Activated CD4-positive, alpha-beta T cell treated with anti-CD3 and anti-CD28 coated beads for 36 hours (primary cell): ENCODE measurements around the gene MAP3K6. TPM values are rescaled to one million over a fixed set of nuclear protein-coding genes. Genes with fewer than 3 reads are reported as not detected.

ENCODE experiments used
- ATAC-seq: fragments of 200-7000 bp; cut with Tn5 transposase; one replicate; pipeline ENCODE4 v1.10.0; 2021; ENCODE audit warnings: mild to moderate bottlenecking, moderate library complexity
- CTCF ChIA-PET: fragments of 350-600 bp; sonication (Branson Sonifier 250); formaldehyde crosslinking; loops from one replicate; lab custom pipeline; 2021; ENCODE audit warnings: antibody characterized with exemption; lab: Charles Lee
- POLR2A ChIA-PET: fragments of 350-600 bp; sonication (Branson Sonifier 250); formaldehyde crosslinking; loops from one replicate; lab custom pipeline; 2021; ENCODE audit warnings: antibody characterized with exemption, inconsistent platforms; lab: Charles Lee
- DNase-seq: peaks from one replicate; pipeline ENCODE4 v3.0.0-alpha.2; 2020
- H3K27ac Mint-ChIP-seq: one replicate; pipeline ENCODE4 v1.8.0; 2021; ENCODE audit warnings: mixed read lengths
- H3K27me3 Mint-ChIP-seq: one replicate; pipeline ENCODE4 v1.8.0; 2021; ENCODE audit warnings: mixed read lengths
- H3K36me3 Mint-ChIP-seq: one replicate; pipeline ENCODE4 v1.8.0; 2021; ENCODE audit warnings: low read depth, mixed read lengths
- H3K4me1 Mint-ChIP-seq: one replicate; pipeline ENCODE4 v1.8.0; 2021; ENCODE audit warnings: mixed read lengths
- H3K4me3 Mint-ChIP-seq: one replicate; pipeline ENCODE4 v1.8.0; 2021; ENCODE audit warnings: mild to moderate bottlenecking, moderate library complexity, mixed read lengths
- H3K9me3 Mint-ChIP-seq: one replicate; pipeline ENCODE4 v1.8.0; 2021; ENCODE audit warnings: low read depth, mixed read lengths
- intact Hi-C, 2 experiments: fragments of 100-400 bp; cut with DNase I in 1 of 2; cut with micrococcal nuclease in 1 of 2; formaldehyde crosslinking; loops; one replicate each; pipeline versions ENCODE4 v1.14.2 to v1.15.1; 2022 to 2024; cut with DNase I, micrococcal nuclease
- total RNA-seq, 2 experiments: library from RNA; stranded (reverse); gene quantifications; one replicate each; pipeline ENCODE4 v1.2.3, GENCODE V29; 2021

The MAP3K6 gene
- total RNA-seq, 2 experiments from 2014 or later, result 6.5 to 8.8 TPM

- ChIA-PET POLR2A (no interaction called here), CTCF (interaction anchor here (0.7 to 12.0 kb wide), 5 partner anchors 26 to 309 kb away, joined by 3 to 178 read pairs (median 3); no protein-coding TSS in a partner anchor)
- Mint-ChIP-seq H3K9me3 (no peaks in the 10 kb centered on the region), H3K4me3 (no peak overlapping the region), H3K27me3 (no peaks in the 10 kb centered on the region), H3K4me1 (no peaks in the 10 kb centered on the region), H3K36me3 (no peaks in the 10 kb centered on the region), H3K27ac (no peak overlapping the region)
- intact Hi-C loops, result loop anchor here in 1 of 2 experiments (1.0 kb wide), 1 partner anchor 18 kb away; no protein-coding TSS in a partner anchor
- ATAC-seq (no peak), DNase-seq (no peak)
Observed at GRCh38 chr1:27383661-27384060, 16.9 kb upstream of the MAP3K6 start.

GRCh38 chr1:27383039-27383605 lies 16.4 kb upstream of the MAP3K6 start, which contains the start of gene CD164L2:
CD164L2 (minus strand) TSS chr1:27383333; CDS start chr1:27383239, 94 bp downstream.
- H3K27ac Mint-ChIP-seq, result no peak within 1 kb of the TSS
- intact Hi-C loops, result loop anchor here in 1 of 2 experiments (1.0 kb wide), 1 partner anchor 18 kb away; no protein-coding TSS in a partner anchor
- ChIA-PET CTCF (interaction anchor here (0.7 to 12.0 kb wide), 7 partner anchors 12 to 573 kb away, joined by 3 to 178 read pairs (median 4); no protein-coding TSS in a partner anchor), POLR2A (no interaction called here)
- no peaks in the 10 kb centered on the region for H3K9me3 Mint-ChIP-seq
- no peaks in the 10 kb centered on the region for H3K36me3 Mint-ChIP-seq
- no peak within 1 kb of the TSS for H3K4me3 Mint-ChIP-seq
- no peaks in the 10 kb centered on the region for H3K27me3 Mint-ChIP-seq
- ATAC-seq, result peak; percentile 79
- peak; percentile 70 for DNase-seq
- H3K4me1 Mint-ChIP-seq, result no peaks in the 10 kb centered on the region

GRCh38 chr1:27381969-27382762 lies 15.4 kb upstream of the MAP3K6 start:
- no peak for ATAC-seq
- no peak overlapping the region for H3K27ac Mint-ChIP-seq
- no peaks in the 10 kb centered on the region for H3K9me3 Mint-ChIP-seq
- DNase-seq, result no peak
- CTCF ChIA-PET, result interaction anchor here (0.6 to 12.0 kb wide), 9 partner anchors 10 to 574 kb away, joined by 3 to 178 read pairs (median 4); partner anchors contain the start of gene MAP3K6
- no peaks in the 10 kb centered on the region for H3K4me1 Mint-ChIP-seq
- intact Hi-C loops, result no loop called here
- H3K4me3 Mint-ChIP-seq, result no peak overlapping the region
- POLR2A ChIA-PET, result no interaction called here
- H3K36me3 Mint-ChIP-seq, result no peaks in the 10 kb centered on the region
- H3K27me3 Mint-ChIP-seq, result no peaks in the 10 kb centered on the region

GRCh38 chr1:27380766-27381733 lies 14.3 kb upstream of the MAP3K6 start:
- no peak for ATAC-seq
- H3K9me3 Mint-ChIP-seq, result no peaks in the 10 kb centered on the region
- POLR2A ChIA-PET, result no interaction called here
- H3K4me3 Mint-ChIP-seq, result no peak overlapping the region
- CTCF ChIA-PET, result interaction anchor here (0.6 to 12.0 kb wide), 6 partner anchors 14 to 388 kb away, joined by 3 to 178 read pairs (median 12); partner anchors contain the start of gene MAP3K6
- no peaks in the 10 kb centered on the region for H3K36me3 Mint-ChIP-seq
- H3K4me1 Mint-ChIP-seq, result no peaks in the 10 kb centered on the region
- intact Hi-C loops, result no loop called here
- no peaks in the 10 kb centered on the region for H3K27me3 Mint-ChIP-seq
- DNase-seq, result no peak
- H3K27ac Mint-ChIP-seq, result no peak overlapping the region

GRCh38 chr1:27380224-27380623 lies 13.5 kb upstream of the MAP3K6 start:
- ATAC-seq (no peak), DNase-seq (no peak)
- POLR2A ChIA-PET, result no interaction called here
- Mint-ChIP-seq H3K9me3 (no peaks in the 10 kb centered on the region), H3K36me3 (no peaks in the 10 kb centered on the region), H3K27ac (no peak overlapping the region), H3K4me1 (no peaks in the 10 kb centered on the region), H3K27me3 (no peaks in the 10 kb centered on the region), H3K4me3 (no peak overlapping the region)
- intact Hi-C loops, result no loop called here
- CTCF ChIA-PET, result interaction anchor here (0.9 to 5.2 kb wide), 2 partner anchors 22 to 48 kb away, joined by 3 to 19 read pairs; no protein-coding TSS in a partner anchor

GRCh38 chr1:27379564-27380122 lies 12.9 kb upstream of the MAP3K6 start:
- Mint-ChIP-seq H3K27ac (no peak overlapping the region), H3K27me3 (no peaks in the 10 kb centered on the region), H3K36me3 (no peaks in the 10 kb centered on the region), H3K4me3 (no peak overlapping the region), H3K4me1 (no peaks in the 10 kb centered on the region), H3K9me3 (no peaks in the 10 kb centered on the region)
- ChIA-PET POLR2A (no interaction called here), CTCF (interaction anchor here (0.9 to 5.2 kb wide), 2 partner anchors 22 to 47 kb away, joined by 3 to 19 read pairs; no protein-coding TSS in a partner anchor)
- intact Hi-C loops, result no loop called here
- DNase-seq (no peak), ATAC-seq (no peak)

- Mint-ChIP-seq H3K27me3 (no peaks in the 10 kb centered on the region), H3K9me3 (no peaks in the 10 kb centered on the region), H3K27ac (no peak overlapping the region), H3K36me3 (no peaks in the 10 kb centered on the region), H3K4me1 (no peaks in the 10 kb centered on the region), H3K4me3 (no peak overlapping the region)
- DNase-seq (no peak), ATAC-seq (no peak)
- ChIA-PET CTCF (interaction anchor here (1.0 kb wide), 1 partner anchor 79 kb away, joined by 4 read pairs; no protein-coding TSS in a partner anchor), POLR2A (interaction anchor here (0.6 kb wide), 1 partner anchor 224 kb away, joined by 3 read pairs; no protein-coding TSS in a partner anchor)
- intact Hi-C loops, result no loop called here
Observed at GRCh38 chr1:27377760-27378495, 11.2 kb upstream of the MAP3K6 start.

- no peak for DNase-seq
- Mint-ChIP-seq H3K9me3 (no peaks in the 10 kb centered on the region), H3K4me1 (peaks cover 3% of the 10 kb centered on the region), H3K4me3 (no peak within 1 kb of the TSS), H3K27me3 (no peaks in the 10 kb centered on the region), H3K36me3 (no peaks in the 10 kb centered on the region), H3K27ac (no peak within 1 kb of the TSS)
- POLR2A ChIA-PET, result no interaction called here
- CTCF ChIA-PET, result interaction anchor here (0.7 to 1.4 kb wide), 5 partner anchors 11 to 370 kb away, joined by 3 to 4 read pairs (median 4); no protein-coding TSS in a partner anchor
- intact Hi-C loops, result no loop called here
- no peak for ATAC-seq
Observed at GRCh38 chr1:27374362-27375086, 7.8 kb upstream of the MAP3K6 start, which contains the start of gene FCN3. FCN3 (minus strand) TSS chr1:27374824; CDS start chr1:27374818, 6 bp downstream.

GRCh38 chr1:27372808-27373690 lies 6.3 kb upstream of the MAP3K6 start:
- ATAC-seq, result no peak
- H3K36me3 Mint-ChIP-seq, result no peaks in the 10 kb centered on the region
- H3K4me1 Mint-ChIP-seq, result peaks cover 8% of the 10 kb centered on the region
- no peak overlapping the region for H3K27ac Mint-ChIP-seq
- ChIA-PET POLR2A (no interaction called here), CTCF (interaction anchor here (1.4 to 1.7 kb wide), 2 partner anchors 9 to 17 kb away, joined by 4 to 5 read pairs; no protein-coding TSS in a partner anchor)
- no peak overlapping the region for H3K4me3 Mint-ChIP-seq
- H3K9me3 Mint-ChIP-seq, result no peaks in the 10 kb centered on the region
- no peaks in the 10 kb centered on the region for H3K27me3 Mint-ChIP-seq
- no peak for DNase-seq
- intact Hi-C loops, result no loop called here
